Colonic mucosa (tissue), 4 donors: ENCODE measurements around the gene SPDEF. TPM values are rescaled to one million over a fixed set of nuclear protein-coding genes. Genes with fewer than 3 reads are reported as not detected.

ENCODE experiments used
- DNase-seq: peaks from one replicate; pipeline ENCODE4 v3.0.0-alpha.2; 2020
- H3K27ac ChIP-seq: fragments of 200-600 bp; one replicate; pipeline ENCODE4 v1.8.0; 2021
- H3K27me3 ChIP-seq: fragments of 200-600 bp; one replicate; pipeline ENCODE4 v1.8.0; 2021
- H3K36me3 ChIP-seq: fragments of 200-600 bp; one replicate; pipeline ENCODE4 v1.8.0; 2021
- H3K4me1 ChIP-seq: fragments of 200-600 bp; one replicate; pipeline ENCODE4 v1.8.0; 2021; ENCODE audit warnings: mild to moderate bottlenecking
- H3K4me3 ChIP-seq: fragments of 200-600 bp; one replicate; pipeline ENCODE4 v1.8.0; 2021
- H3K9ac ChIP-seq, 2 donors: one replicate each; pipeline ENCODE4 v1.7.0; 2013; ENCODE audit warnings: control low read depth in 2 of 2, low read depth in 2 of 2, low read length in 2 of 2
- H3K9me3 ChIP-seq: fragments of 200-600 bp; one replicate; pipeline ENCODE4 v1.8.0; 2021
- CTCF ChIP-seq: fragments of 200-600 bp; IDR thresholded peaks from one replicate; pipeline ENCODE4 v1.8.0; 2022; ENCODE audit warnings: antibody characterized with exemption, mild to moderate bottlenecking
- intact Hi-C: fragments of 100-400 bp; cut with DNase I; formaldehyde crosslinking; loops from one replicate; pipeline ENCODE4 v1.14.1; 2022
- total RNA-seq, 2 donors: library from RNA; stranded (reverse); fragmentation: NEBNext Ultra II Directional in 1 of 2; extraction: Animal tissue kit (Norgen Biotek cat#: 25700) in 1 of 2; gene quantifications; one replicate each; pipeline ENCODE4 v1.2.1, GENCODE V29; 2021
- donor health status: healthy.
- donor health status: DM: no; HTN: no; CAD: no.
- donor health status: DM: no; HTN: no; CAD: no.

Gene SPDEF
- total RNA-seq, 2 donors from 2014 or later: 71.0 to 102 TPM

DNA sequence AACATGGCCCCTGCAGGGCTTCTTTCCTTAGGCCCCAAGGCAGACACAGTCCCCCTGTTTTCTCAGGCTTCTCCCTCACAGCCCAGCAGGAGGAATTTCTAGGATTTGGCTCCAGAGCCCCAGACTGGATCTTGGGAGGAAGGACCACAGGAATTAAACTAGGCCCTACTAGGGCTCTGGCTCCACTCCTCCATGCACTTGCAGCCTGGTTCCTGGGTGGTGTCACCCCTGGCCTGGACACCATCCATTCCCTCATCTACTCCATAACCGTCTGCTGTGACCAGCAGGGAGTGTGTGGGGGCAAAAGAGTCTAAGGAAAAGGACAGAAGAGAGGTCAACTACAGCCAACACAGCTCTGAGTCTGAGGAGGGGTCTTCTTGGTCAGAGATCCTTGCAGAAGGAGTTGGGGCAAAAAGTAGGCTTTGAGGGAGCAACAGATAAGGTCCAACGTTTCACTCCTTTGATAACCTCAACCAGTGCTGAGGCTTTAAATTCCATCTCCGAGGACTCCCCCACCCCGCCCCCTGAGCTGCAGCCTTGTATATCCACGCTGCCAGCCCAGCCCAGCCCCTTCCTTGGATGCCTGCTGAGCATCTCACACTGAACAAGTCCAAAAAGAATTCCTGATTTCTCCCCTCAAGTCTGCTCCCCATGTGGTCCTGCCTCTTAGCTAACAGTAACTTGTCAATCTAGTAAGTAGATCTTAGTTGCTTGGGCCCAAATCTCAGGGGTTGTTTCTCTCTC, 27.9 kb upstream of the SPDEF start:
- Histone ChIP-seq H3K4me1 (no peaks in the 10 kb centered on the region), H3K36me3 (no peaks in the 10 kb centered on the region), H3K9ac (no peak overlapping the region), H3K9me3 (no peaks in the 10 kb centered on the region), H3K4me3 (no peak overlapping the region), H3K27ac (no peak overlapping the region), H3K27me3 (no peaks in the 10 kb centered on the region)
- no peak for DNase-seq
- intact Hi-C loops: no loop called here
- no peak for TF ChIP-seq CTCF

GRCh38 chr6:34583461-34583860, 27.3 kb upstream of the SPDEF start:
- Histone ChIP-seq H3K27ac (no peak overlapping the region), H3K27me3 (no peaks in the 10 kb centered on the region), H3K4me3 (no peak overlapping the region), H3K9ac (no peak overlapping the region), H3K36me3 (no peaks in the 10 kb centered on the region), H3K4me1 (no peaks in the 10 kb centered on the region), H3K9me3 (no peaks in the 10 kb centered on the region)
- no peak for DNase-seq
- intact Hi-C loops: no loop called here
- no peak for TF ChIP-seq CTCF

- Histone ChIP-seq H3K9me3 (no peaks in the 10 kb centered on the region), H3K9ac (no peak overlapping the region), H3K27ac (no peak overlapping the region), H3K4me1 (no peaks in the 10 kb centered on the region), H3K27me3 (no peaks in the 10 kb centered on the region), H3K36me3 (no peaks in the 10 kb centered on the region), H3K4me3 (no peak overlapping the region)
- no peak for DNase-seq
- no peak for TF ChIP-seq CTCF
- intact Hi-C loops: no loop called here
Observed at GRCh38 chr6:34581561-34581920, 25.4 kb upstream of the SPDEF start.

GRCh38 chr6:34580707-34581560, 24.8 kb upstream of the SPDEF start:
- no peaks in the 10 kb centered on the region for H3K36me3 ChIP-seq
- TF ChIP-seq CTCF: no peak
- intact Hi-C loops: no loop called here

DNA sequence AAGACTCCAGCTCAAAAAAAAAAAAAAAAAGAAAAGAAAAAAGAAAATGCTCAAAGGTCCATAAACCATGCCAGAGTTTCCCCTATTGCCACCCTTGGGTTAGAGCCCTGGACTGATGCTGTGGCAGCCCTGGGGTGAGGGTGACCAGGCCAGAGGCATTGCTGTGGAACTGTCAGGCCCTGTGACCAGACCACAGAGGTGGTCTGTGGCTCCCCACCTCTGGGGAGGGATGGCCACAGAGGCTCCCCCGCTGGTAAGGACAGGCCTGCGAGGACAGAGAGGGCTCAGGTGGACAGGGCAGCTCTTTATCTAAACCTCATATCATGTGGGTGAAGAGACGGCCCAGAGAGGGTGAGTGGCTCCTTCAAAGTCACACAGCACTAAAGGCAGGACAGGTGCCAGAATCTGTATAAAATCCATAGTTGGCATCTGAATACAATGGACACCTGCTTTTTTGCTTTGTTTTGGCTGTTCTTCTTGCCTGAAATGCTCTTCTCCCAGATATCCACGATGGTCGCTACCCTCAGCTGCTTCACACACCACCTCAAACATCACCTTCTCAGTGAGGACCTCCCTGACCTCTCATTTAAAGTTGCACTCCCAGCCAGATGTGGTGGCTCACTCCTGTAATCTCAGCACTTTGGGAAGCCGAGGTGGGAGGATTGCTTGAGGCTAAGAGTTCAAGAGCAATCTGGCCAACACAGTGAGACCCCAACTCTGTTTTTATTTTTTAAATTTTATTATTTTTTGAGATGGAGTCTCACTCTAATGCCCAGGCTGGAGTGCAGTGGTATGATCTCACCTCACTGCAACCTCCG, 22.5 kb upstream of the SPDEF start:
- intact Hi-C loops: no loop called here
- no peak overlapping the region for H3K27ac ChIP-seq
- TF ChIP-seq CTCF: no peak
- H3K9ac ChIP-seq: no peak overlapping the region
- peaks cover under 1% of the 10 kb centered on the region for H3K4me1 ChIP-seq
- no peaks in the 10 kb centered on the region for H3K9me3 ChIP-seq
- no peaks in the 10 kb centered on the region for H3K36me3 ChIP-seq
- H3K27me3 ChIP-seq: no peaks in the 10 kb centered on the region
- no peak overlapping the region for H3K4me3 ChIP-seq
- DNase-seq: no peak

More at GRCh38 chr6:34580707-34581560, 24.8 kb upstream of the SPDEF start:
- H3K9me3 ChIP-seq: no peaks in the 10 kb centered on the region
- no peak overlapping the region for H3K4me3 ChIP-seq
- no peak overlapping the region for H3K9ac ChIP-seq
- DNase-seq: no peak
- H3K4me1 ChIP-seq: no peaks in the 10 kb centered on the region
- no peaks in the 10 kb centered on the region for H3K27me3 ChIP-seq
- H3K27ac ChIP-seq: no peak overlapping the region
